A549 (cell line): ENCODE measurements around the gene ICOSLG.
"Not testable (repeated sequence)": the region's sequence is repeated elsewhere in the genome, so short reads cannot be mapped to it uniquely, and the experiment has no call there.

ENCODE experiments used
- EP300 ChIP-seq, 2 experiments: fragments of >200 bp; sonication (Bioruptor Twin); formaldehyde crosslinking; IDR thresholded peaks; 2 replicates in 1 of 2; 3 replicates in 1 of 2; pipeline ENCODE4 v1.6.1; 2016 to 2017
- NFE2L2 ChIP-seq: fragments of 150-350 bp; conservative IDR thresholded peaks from 2 replicates; pipeline ENCODE4 v1.6.1; 2014; ENCODE audit warnings: low read length
- NPAS2 ChIP-seq: fragments of 250-450 bp; sonication (Bioruptor Pico); IDR thresholded peaks from 2 replicates; pipeline ENCODE4 v1.8.0; 2022; ENCODE audit warnings: mild to moderate bottlenecking, moderate library complexity, borderline replicate concordance
- NR3C1 ChIP-seq: fragments of >200 bp; sonication (Bioruptor Twin); formaldehyde crosslinking; IDR thresholded peaks from 3 replicates; pipeline ENCODE4 v1.6.1; 2017
- PHF8 ChIP-seq: fragments of 200-600 bp; sonication (generic); IDR thresholded peaks from 2 replicates; pipeline ENCODE4 v1.6.1; 2016; ENCODE audit warnings: low read depth, mild to moderate bottlenecking, antibody characterized with exemption, moderate library complexity, borderline replicate concordance
- POLR2A ChIP-seq: IDR thresholded peaks from 2 replicates; pipeline ENCODE4 v1.6.1; 2012; ENCODE audit warnings: mild to moderate bottlenecking, low read length
- RFX5 ChIP-seq: fragments of 450-650 bp; IDR thresholded peaks from 2 replicates; pipeline ENCODE4 v1.7.1; 2014; ENCODE audit warnings: antibody characterized with exemption, mild to moderate bottlenecking, moderate library complexity
- TF ChIP-seq, protein P1 (sequence below): fragments of >200 bp; sonication (Bioruptor Twin); formaldehyde crosslinking; IDR thresholded peaks from 3 replicates; pipeline ENCODE4 v1.5.1; 2016
- TF ChIP-seq, protein P2 (sequence below): IDR thresholded peaks from 2 replicates; pipeline ENCODE4 v1.6.1; 2012
- TF ChIP-seq, protein P3 (sequence below): fragments of 450-650 bp; IDR thresholded peaks from 2 replicates; pipeline ENCODE4 v1.6.1; 2014; ENCODE audit warnings: antibody characterized with exemption

DNA sequence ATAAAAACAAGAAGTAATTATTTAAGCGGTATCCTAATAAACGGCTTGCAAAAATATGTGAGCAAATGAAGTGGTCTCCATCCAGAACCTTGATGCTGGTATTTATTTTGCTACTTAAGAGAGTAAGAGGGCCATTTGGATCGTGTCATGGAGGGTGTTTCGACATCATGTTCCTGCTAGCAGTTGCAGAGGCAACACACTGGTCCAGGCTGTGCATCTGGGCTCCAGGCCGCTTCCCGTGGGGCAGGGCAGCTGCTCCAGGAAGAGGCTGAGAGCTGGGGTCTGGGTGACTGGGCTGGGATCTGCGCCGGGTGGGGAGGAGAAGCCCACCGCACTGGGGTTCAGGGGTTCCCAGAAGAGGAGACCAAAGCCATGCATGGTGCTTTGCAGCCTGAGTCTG is 46.3 kb downstream of the ICOSLG start:
- not testable (repeated sequence) for TF ChIP-seq POLR2A; NPAS2 (CRISPR knock-in tag); RFX5; NFE2L2; PHF8; NR3C1; EP300 (IDR thresholded peaks at IDR 0.05)
- TF ChIP-seq, protein P1, sequence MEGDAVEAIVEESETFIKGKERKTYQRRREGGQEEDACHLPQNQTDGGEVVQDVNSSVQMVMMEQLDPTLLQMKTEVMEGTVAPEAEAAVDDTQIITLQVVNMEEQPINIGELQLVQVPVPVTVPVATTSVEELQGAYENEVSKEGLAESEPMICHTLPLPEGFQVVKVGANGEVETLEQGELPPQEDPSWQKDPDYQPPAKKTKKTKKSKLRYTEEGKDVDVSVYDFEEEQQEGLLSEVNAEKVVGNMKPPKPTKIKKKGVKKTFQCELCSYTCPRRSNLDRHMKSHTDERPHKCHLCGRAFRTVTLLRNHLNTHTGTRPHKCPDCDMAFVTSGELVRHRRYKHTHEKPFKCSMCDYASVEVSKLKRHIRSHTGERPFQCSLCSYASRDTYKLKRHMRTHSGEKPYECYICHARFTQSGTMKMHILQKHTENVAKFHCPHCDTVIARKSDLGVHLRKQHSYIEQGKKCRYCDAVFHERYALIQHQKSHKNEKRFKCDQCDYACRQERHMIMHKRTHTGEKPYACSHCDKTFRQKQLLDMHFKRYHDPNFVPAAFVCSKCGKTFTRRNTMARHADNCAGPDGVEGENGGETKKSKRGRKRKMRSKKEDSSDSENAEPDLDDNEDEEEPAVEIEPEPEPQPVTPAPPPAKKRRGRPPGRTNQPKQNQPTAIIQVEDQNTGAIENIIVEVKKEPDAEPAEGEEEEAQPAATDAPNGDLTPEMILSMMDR, result not testable (repeated sequence)
- TF ChIP-seq, protein P2, sequence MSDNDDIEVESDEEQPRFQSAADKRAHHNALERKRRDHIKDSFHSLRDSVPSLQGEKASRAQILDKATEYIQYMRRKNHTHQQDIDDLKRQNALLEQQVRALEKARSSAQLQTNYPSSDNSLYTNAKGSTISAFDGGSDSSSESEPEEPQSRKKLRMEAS, result not testable (repeated sequence)
- TF ChIP-seq, protein P3, sequence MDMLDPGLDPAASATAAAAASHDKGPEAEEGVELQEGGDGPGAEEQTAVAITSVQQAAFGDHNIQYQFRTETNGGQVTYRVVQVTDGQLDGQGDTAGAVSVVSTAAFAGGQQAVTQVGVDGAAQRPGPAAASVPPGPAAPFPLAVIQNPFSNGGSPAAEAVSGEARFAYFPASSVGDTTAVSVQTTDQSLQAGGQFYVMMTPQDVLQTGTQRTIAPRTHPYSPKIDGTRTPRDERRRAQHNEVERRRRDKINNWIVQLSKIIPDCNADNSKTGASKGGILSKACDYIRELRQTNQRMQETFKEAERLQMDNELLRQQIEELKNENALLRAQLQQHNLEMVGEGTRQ, result not testable (repeated sequence)
